GM12878 (cell line): ENCODE data around the gene DSG4. TPM values are rescaled to one million over a fixed set of nuclear protein-coding genes. Genes with fewer than 3 reads are reported as not detected.

Experiments
- ATAC-seq: fragments of 200-7000 bp; cut with Tn5 transposase; 3 replicates; pipeline ENCODE4 v1.9.1; 2020; ENCODE audit warnings: mild to moderate bottlenecking, moderate library complexity
- BruUV-seq: library from RNA; stranded (reverse); fragments of 400-500 nt; replicated peaks from 2 replicates; lab custom pipeline; 2021; lab: Mats Ljungman, UMichigan
- CTCF ChIA-PET: fragments of 300-600 bp; sonication (Branson Sonifier 250); formaldehyde crosslinking; extraction: SDS; loops from one replicate; lab custom pipeline; 2021; ENCODE audit warnings: inconsistent platforms; lab: Yijun Ruan, JAX
- POLR2A ChIA-PET: fragments of 350-600 bp; formaldehyde crosslinking; extraction: SDS; loops from one replicate; lab custom pipeline; 2021; ENCODE audit warnings: inconsistent platforms; lab: Charles Lee
- RAD21 ChIA-PET: fragments of 300-600 bp; sonication (Branson Sonifier 250); formaldehyde crosslinking; loops from one replicate; lab custom pipeline; 2023; ENCODE audit warnings: antibody characterized with exemption; ENCODE audit not compliant: unreplicated experiment; lab: Charles Lee
- SMC1A ChIA-PET: fragments of 300-600 bp; sonication (Branson Sonifier 250); formaldehyde crosslinking; loops from one replicate; lab custom pipeline; 2023; ENCODE audit not compliant: unreplicated experiment, uncharacterized antibody; lab: Charles Lee
- DNase-seq: peaks from one replicate; pipeline ENCODE4 v3.0.0-alpha.2; 2011; ENCODE audit warnings: low read depth, low spot score
- FAIRE-seq: peaks from 3 replicates; lab custom pipeline; 2011; peaks lifted over from hg19 to GRCh38; lab: Jason Lieb, UNC
- H2AFZ ChIP-seq: 2 replicates; pipeline ENCODE4 v1.6.0; 2011; ENCODE audit warnings: low read depth, low read length, control low read depth; ENCODE audit not compliant: control insufficient read depth
- H3K27ac ChIP-seq: 2 replicates; pipeline ENCODE4 v1.5.1; 2011; ENCODE audit warnings: control low read depth; ENCODE audit not compliant: control insufficient read depth, insufficient read depth
- H3K27me3 ChIP-seq, 2 experiments: replicated peaks in 1 of 2; 2 replicates each; pipeline versions ENCODE4 v1.6.0 to v1.6.1; 2011; ENCODE audit warnings: low read length in 1 of 2; ENCODE audit not compliant: control insufficient read depth in 2 of 2, insufficient read depth in 2 of 2
- H3K36me3 ChIP-seq, 2 experiments: 2 replicates each; pipeline ENCODE4 v1.5.1; 2011; ENCODE audit warnings: low read length in 1 of 2; ENCODE audit not compliant: control insufficient read depth in 2 of 2, insufficient read depth in 2 of 2
- H3K4me1 ChIP-seq: 2 replicates; pipeline ENCODE4 v1.6.1; 2011; ENCODE audit warnings: mild to moderate bottlenecking, low read length, moderate library complexity, mixed read lengths; ENCODE audit not compliant: control insufficient read depth, insufficient read depth
- H3K4me2 ChIP-seq: 2 replicates; pipeline ENCODE4 v1.6.0; 2011; ENCODE audit warnings: control low read depth; ENCODE audit not compliant: control insufficient read depth, insufficient read depth
- H3K4me3 ChIP-seq: fragments of 200-600 bp; sonication (generic); 2 replicates; pipeline ENCODE4 v1.5.1; 2016
- H3K79me2 ChIP-seq: 2 replicates; pipeline ENCODE4 v1.6.0; 2011; ENCODE audit warnings: low read length; ENCODE audit not compliant: control insufficient read depth, insufficient read depth
- H3K9ac ChIP-seq: 2 replicates; pipeline ENCODE4 v1.8.0; 2011; ENCODE audit warnings: low read length, control low read depth, mixed read lengths; ENCODE audit not compliant: control insufficient read depth, insufficient read depth
- H3K9me3 ChIP-seq: replicated peaks from 3 replicates; pipeline ENCODE4 v1.5.1; 2011; ENCODE audit warnings: mild to moderate bottlenecking, low read length; ENCODE audit not compliant: control insufficient read depth, insufficient read depth
- H4K20me1 ChIP-seq: 2 replicates; pipeline ENCODE4 v1.6.0; 2011; ENCODE audit not compliant: control insufficient read depth, insufficient read depth
- ASH2L ChIP-seq: fragments of 300-600, 200-600 bp; sonication (generic); IDR thresholded peaks from 2 replicates; pipeline ENCODE4 v1.6.1; 2017; ENCODE audit warnings: low read depth, mild to moderate bottlenecking, borderline replicate concordance
- BRCA1 ChIP-seq: IDR thresholded peaks from 2 replicates; pipeline ENCODE4 v1.6.1; 2011; ENCODE audit warnings: low read depth, low read length, improper control_type of control experiment
- CHD2 ChIP-seq: IDR thresholded peaks from 2 replicates; pipeline ENCODE4 v1.6.1; 2011; ENCODE audit warnings: low read depth, low read length, improper control_type of control experiment, borderline replicate concordance
- CREB1 ChIP-seq: IDR thresholded peaks from 2 replicates; pipeline ENCODE4 v1.6.1; 2012; ENCODE audit warnings: low read depth, mild to moderate bottlenecking, inconsistent platforms
- FOS ChIP-seq: IDR thresholded peaks from 3 replicates; pipeline ENCODE4 v1.6.1; 2011; ENCODE audit warnings: borderline replicate concordance; ENCODE audit not compliant: insufficient read length; ENCODE audit errors: extremely low read depth
- HCFC1 ChIP-seq: fragments of 150-350 bp; IDR thresholded peaks from 2 replicates; pipeline ENCODE4 v1.6.1; 2014; ENCODE audit warnings: low read length
- IKZF1 ChIP-seq: fragments of 450-650 bp; conservative IDR thresholded peaks from 2 replicates; pipeline ENCODE4 v1.6.1; 2017; ENCODE audit warnings: antibody characterized with exemption, mild to moderate bottlenecking
- KAT2A ChIP-seq: conservative IDR thresholded peaks from 2 replicates; pipeline ENCODE4 v1.6.1; 2011; ENCODE audit warnings: low read depth, low read length; ENCODE audit not compliant: control insufficient read depth
- NFIC ChIP-seq: IDR thresholded peaks from 2 replicates; pipeline ENCODE4 v1.6.1; 2012; ENCODE audit warnings: low read depth, mild to moderate bottlenecking, inconsistent platforms, low read length, moderate library complexity
- RAD51 ChIP-seq: fragments of 450-650 bp; IDR thresholded peaks from 2 replicates; pipeline ENCODE4 v1.6.1; 2016; ENCODE audit warnings: moderate library complexity, mild to moderate bottlenecking, inconsistent platforms
- YBX1 ChIP-seq: fragments of 450-650 bp; IDR thresholded peaks from 2 replicates; pipeline ENCODE4 v1.6.1; 2016; ENCODE audit warnings: antibody characterized with exemption
- WGBS: methylation state at CpG from one replicate; pipeline ENCODE4 v1.1.6; 2016; ENCODE audit warnings: low lambda C conversion rate; ENCODE audit not compliant: insufficient replicate concordance, insufficient coverage; ENCODE audit errors: missing lambda C conversion rate; 5-methylcytosine and 5-hydroxymethylcytosine counted together
- in situ Hi-C: fragments of 300-500 bp; cut with MboI; formaldehyde crosslinking; loops from 9 replicates; pipeline ENCODE4 v1.14.3; 2018; ENCODE audit warnings: mixed read lengths
- intact Hi-C: fragments of 100-400 bp; cut with micrococcal nuclease; formaldehyde crosslinking; loops from one replicate; pipeline ENCODE4 v1.14.2; 2022; ENCODE audit not compliant: unreplicated experiment
- polyA plus RNA-seq, 11 experiments: library from polyadenylated mRNA; depleted of rRNA in 4 of 11; unstranded in 6 of 11; stranded (reverse) in 5 of 11; fragments of >200 nt; fragmentation: Nextera tagmentation in 4 of 11; fragmentation: Illumina TruSeq in 1 of 11; extraction: Ambion mirVana in 4 of 11; extraction: Trizol in 1 of 11; gene quantifications; 1 replicate in 1 of 11; 2 replicates in 10 of 11; pipeline versions ENCODE4 v1.2.1 to v1.2.3, GENCODE V29; 2011 to 2016; ENCODE audit warnings: inconsistent platforms in 2 of 11, missing spikeins in 2 of 11, low read depth in 1 of 11
- total RNA-seq, 4 experiments: library from RNA; depleted of rRNA in 3 of 4; stranded (reverse); fragments of >200 nt in 3 of 4; fragmentation: Illumina TruSeq in 1 of 4; extraction: Trizol in 1 of 4; gene quantifications; 2 replicates each; pipeline versions ENCODE4 v1.2.1 to v1.2.3, GENCODE V29; 2013 to 2021
- TF ChIP-seq, protein P1 (sequence below): IDR thresholded peaks from 2 replicates; pipeline ENCODE4 v1.6.1; 2012; ENCODE audit warnings: low read depth, low read length, improper control_type of control experiment
- TF ChIP-seq, protein P2 (sequence below): fragments of 450-650 bp; conservative IDR thresholded peaks from 2 replicates; pipeline ENCODE4 v1.6.1; 2017; ENCODE audit warnings: mild to moderate bottlenecking, moderate library complexity
- TF ChIP-seq, protein P3 (sequence below): IDR thresholded peaks from 2 replicates; pipeline ENCODE4 v1.6.1; 2011; ENCODE audit warnings: low read depth, low read length, improper control_type of control experiment, borderline replicate concordance
- TF ChIP-seq, protein P4 (sequence below): fragments of 450-650 bp; IDR thresholded peaks from 2 replicates; pipeline ENCODE4 v1.6.1; 2016; ENCODE audit warnings: mild to moderate bottlenecking

DSG4 gene
- total and polyA plus RNA-seq, 10 of the 15 experiments (the other 5 are each of a cell fraction or from before 2014, with no cell fraction given) = 0.07 to 0.59 (median 0.17) TPM; not detected in 1

DNA sequence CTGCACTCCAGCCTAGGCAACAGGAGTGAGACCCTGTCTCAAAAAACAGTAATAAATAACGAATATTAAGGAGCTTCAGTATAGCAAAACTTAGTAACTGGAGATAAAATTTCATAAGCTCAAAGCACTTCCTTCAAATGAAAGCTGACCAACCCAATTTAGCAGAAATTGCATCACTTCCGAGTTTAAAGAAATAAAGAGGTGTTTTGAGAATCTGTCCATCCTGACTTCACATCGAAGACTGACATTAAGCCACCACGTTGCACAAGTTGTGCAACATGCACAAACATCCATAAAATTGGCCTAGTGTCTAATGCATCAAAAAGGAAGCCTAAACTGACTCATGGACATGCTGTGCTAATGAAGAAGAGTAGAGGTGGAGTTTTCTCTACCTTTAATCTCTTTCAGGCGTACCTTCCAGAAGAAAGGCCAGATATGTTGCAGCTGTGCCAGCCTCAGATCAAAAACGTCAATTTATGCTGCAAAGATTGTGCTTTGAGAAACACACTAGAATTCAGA is 63.3 kb downstream of the DSG4 start (continued):
- TF ChIP-seq, protein P1, sequence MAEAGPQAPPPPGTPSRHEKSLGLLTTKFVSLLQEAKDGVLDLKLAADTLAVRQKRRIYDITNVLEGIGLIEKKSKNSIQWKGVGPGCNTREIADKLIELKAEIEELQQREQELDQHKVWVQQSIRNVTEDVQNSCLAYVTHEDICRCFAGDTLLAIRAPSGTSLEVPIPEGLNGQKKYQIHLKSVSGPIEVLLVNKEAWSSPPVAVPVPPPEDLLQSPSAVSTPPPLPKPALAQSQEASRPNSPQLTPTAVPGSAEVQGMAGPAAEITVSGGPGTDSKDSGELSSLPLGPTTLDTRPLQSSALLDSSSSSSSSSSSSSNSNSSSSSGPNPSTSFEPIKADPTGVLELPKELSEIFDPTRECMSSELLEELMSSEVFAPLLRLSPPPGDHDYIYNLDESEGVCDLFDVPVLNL = no peak

DNA sequence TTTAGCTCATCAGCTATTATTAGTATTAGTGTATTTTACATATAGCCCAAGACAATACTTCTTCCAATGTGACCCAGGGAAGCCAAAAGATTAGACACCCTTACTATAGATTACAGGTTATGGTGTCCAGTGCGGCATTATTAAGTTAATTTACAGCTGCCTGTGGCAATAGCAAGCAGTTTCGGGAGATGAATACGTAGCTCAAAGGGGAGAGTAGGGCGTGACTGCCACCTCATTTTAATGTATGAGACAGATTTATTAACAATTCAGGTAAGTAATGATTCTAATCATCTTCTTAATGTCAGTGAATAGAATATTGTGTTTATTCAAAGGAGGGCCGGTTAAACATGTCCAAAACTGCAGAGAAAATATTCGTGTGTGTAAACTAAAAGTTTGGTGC is 64.2 kb downstream of the DSG4 start:
- intact Hi-C loops = no loop called here
- RAD21 ChIA-PET = no interaction called here
- TF ChIP-seq CREB1 (no peak), ASH2L (no peak), RAD51 (no peak), KAT2A (no peak), NFIC (no peak), IKZF1 (no peak), BRCA1 (no peak), HCFC1 (no peak), YBX1 (no peak), CHD2 (no peak), FOS (no peak)
- TF ChIP-seq, protein P2, sequence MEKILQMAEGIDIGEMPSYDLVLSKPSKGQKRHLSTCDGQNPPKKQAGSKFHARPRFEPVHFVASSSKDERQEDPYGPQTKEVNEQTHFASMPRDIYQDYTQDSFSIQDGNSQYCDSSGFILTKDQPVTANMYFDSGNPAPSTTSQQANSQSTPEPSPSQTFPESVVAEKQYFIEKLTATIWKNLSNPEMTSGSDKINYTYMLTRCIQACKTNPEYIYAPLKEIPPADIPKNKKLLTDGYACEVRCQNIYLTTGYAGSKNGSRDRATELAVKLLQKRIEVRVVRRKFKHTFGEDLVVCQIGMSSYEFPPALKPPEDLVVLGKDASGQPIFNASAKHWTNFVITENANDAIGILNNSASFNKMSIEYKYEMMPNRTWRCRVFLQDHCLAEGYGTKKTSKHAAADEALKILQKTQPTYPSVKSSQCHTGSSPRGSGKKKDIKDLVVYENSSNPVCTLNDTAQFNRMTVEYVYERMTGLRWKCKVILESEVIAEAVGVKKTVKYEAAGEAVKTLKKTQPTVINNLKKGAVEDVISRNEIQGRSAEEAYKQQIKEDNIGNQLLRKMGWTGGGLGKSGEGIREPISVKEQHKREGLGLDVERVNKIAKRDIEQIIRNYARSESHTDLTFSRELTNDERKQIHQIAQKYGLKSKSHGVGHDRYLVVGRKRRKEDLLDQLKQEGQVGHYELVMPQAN = no peak
- TF ChIP-seq, protein P3, sequence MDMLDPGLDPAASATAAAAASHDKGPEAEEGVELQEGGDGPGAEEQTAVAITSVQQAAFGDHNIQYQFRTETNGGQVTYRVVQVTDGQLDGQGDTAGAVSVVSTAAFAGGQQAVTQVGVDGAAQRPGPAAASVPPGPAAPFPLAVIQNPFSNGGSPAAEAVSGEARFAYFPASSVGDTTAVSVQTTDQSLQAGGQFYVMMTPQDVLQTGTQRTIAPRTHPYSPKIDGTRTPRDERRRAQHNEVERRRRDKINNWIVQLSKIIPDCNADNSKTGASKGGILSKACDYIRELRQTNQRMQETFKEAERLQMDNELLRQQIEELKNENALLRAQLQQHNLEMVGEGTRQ = no peak
- TF ChIP-seq, protein P4, sequence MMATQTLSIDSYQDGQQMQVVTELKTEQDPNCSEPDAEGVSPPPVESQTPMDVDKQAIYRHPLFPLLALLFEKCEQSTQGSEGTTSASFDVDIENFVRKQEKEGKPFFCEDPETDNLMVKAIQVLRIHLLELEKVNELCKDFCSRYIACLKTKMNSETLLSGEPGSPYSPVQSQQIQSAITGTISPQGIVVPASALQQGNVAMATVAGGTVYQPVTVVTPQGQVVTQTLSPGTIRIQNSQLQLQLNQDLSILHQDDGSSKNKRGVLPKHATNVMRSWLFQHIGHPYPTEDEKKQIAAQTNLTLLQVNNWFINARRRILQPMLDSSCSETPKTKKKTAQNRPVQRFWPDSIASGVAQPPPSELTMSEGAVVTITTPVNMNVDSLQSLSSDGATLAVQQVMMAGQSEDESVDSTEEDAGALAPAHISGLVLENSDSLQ = no peak
- CTCF ChIA-PET = interaction anchor here (0.7 to 3.0 kb wide), 3 partner anchors 16 to 530 kb away, joined by 3 to 17 read pairs (median 4); no protein-coding TSS in a partner anchor
- H3K4me3 ChIP-seq = no peak overlapping the region
- no peaks in the 10 kb centered on the region for H3K36me3 ChIP-seq
- in situ Hi-C loops = no loop called here
- no peaks in the 10 kb centered on the region; a peak in 2 of 4 replicates for H3K27me3 ChIP-seq
- H3K27ac ChIP-seq = no peak overlapping the region
- H3K4me1 ChIP-seq = no peaks in the 10 kb centered on the region
- H3K9ac ChIP-seq = no peak overlapping the region
- H3K79me2 ChIP-seq = no peaks in the 10 kb centered on the region
- POLR2A ChIA-PET = no interaction called here
- FAIRE-seq = no peak
- no peak overlapping the region for H3K4me2 ChIP-seq
- H4K20me1 ChIP-seq = no peaks in the 10 kb centered on the region
- no peak for DNase-seq
- SMC1A ChIA-PET = interaction anchor here (1.4 to 1.6 kb wide), 2 partner anchors 16 to 71 kb away, joined by 3 to 5 read pairs; no protein-coding TSS in a partner anchor
- no peak for ATAC-seq
- no TSS peak for BruUV-seq
- 30% methylated on average over 6 of the region's 6 CpGs for WGBS
- H3K9me3 ChIP-seq = no peaks in the 10 kb centered on the region
- no peak overlapping the region for H2AFZ ChIP-seq
